GM10847 (cell line): Measurements from ENCODE around the gene DICER1.

ENCODE experiments used
- POLR2A ChIP-seq: IDR thresholded peaks from 2 replicates; pipeline ENCODE4 v1.6.1; 2011; ENCODE audit not compliant: insufficient read length; ENCODE audit errors: extremely low read depth

The DICER1 gene

DNA sequence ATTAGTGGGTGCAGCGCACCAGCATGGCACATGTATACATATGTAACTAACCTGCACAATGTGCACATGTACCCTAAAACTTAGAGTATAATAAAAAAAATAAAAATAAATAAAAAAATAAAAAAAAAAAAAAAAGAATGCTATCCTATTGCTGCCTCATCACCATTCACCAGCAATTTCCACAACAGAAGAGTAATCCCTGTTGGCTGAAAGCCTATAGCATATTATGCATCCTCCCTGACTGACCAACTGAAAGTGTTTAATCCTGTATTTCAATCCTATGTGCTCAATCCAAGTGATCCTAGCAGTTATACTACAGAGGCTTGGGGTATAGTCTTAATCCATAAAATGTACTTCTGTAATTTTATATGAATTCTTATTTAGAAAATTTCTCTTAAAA, 18.5 kb downstream of the DICER1 start:
- TF ChIP-seq POLR2A: no peak

DNA sequence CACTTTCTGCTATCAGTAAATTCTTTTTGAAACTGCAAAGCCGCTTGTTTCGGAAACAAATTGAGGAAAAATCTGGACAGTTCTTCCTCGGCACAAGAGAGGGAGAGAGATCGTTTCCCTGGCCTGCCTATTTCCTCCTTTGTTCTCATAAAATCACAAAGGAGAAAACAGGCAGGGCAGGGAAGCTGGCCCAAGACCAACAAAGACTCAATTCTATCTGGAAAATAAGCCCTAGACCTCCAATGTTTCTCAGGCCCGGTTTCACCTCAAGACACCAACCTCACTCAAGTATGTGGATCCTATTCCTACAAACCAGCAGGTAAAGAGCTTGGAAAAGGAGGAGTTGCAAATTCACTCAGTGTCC, 19.5 kb downstream of the DICER1 start:
- no peak for TF ChIP-seq POLR2A

DNA sequence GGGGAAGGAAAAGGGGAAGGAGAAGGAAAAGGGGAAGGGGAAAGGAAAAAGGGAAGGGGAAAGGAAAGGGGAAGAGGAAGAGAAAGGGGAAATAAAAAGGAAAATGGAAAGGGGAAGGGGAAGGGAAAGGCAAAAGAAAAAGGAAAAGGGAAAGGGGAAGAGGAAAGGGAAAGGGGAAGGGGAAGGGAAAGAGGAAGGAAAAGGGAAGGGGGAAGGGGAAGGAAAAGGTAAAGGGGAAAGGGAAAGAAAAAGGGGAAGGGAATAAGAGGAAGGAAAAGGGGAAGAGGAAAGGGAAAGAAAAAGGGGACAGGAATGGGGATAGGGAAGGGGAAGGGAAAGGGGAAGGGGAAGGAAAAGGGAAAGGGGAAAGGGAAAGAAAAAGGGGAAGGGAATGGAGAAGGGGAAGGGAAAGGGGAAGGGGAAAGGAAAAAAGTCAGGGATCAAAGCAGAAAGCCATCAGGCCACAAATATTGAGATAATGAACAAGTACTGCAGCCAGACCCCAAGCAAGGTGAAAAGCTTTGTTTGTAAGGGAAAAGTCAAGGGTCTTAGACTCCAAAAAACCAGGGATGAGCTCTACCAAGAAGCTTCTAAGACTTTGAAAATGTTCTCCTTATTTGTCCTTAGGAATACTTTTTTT, 20.0 kb downstream of the DICER1 start:
- TF ChIP-seq POLR2A: no peak

DNA sequence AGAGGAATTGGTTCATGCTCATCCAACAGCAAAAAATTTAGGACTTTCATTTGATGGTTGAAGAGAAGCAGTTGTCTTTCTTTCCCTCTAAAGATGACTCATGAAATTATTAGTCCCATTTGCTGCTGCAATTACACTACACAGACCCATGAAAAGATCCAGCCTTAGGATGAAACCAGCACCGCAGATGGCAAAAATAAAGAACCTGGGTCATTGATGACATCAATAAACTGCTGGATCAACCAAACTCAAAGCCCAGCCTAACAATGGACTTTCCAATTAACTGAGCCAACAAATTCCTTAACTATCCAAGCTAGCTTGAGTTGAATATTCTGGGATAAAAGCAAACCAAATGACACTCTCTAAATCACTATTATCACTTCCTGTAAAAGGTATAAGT, 20.7 kb downstream of the DICER1 start:
- TF ChIP-seq POLR2A: no peak

DNA sequence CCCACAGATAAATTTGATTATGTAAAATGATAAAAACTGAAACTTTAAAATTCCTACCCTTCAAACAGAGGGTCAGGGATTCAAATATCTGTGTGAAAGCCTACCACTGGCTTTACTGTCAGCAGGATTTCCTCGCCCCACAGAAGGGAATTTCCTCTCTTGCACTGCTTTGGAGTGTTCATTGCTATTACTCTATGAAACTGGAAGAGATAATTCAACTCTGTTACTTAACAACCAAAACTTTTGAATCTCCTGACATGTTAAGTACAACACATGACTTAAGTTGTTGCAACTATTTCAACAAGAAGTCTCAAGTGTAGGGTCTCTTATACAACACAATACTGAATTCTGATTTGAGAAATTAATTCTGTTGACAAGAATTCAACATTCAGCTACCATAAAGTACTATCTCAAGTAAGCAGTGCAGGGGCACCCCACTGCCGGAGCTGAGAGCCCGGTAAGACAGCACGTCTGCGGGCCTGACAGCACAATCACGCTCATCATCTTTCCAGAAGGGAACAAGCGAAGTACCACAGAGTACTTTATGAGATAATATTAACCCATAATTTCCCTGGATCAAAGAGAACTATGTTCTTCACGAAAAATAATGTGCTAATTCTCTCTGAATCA, 22.9 kb downstream of the DICER1 start:
- no peak for TF ChIP-seq POLR2A

DNA sequence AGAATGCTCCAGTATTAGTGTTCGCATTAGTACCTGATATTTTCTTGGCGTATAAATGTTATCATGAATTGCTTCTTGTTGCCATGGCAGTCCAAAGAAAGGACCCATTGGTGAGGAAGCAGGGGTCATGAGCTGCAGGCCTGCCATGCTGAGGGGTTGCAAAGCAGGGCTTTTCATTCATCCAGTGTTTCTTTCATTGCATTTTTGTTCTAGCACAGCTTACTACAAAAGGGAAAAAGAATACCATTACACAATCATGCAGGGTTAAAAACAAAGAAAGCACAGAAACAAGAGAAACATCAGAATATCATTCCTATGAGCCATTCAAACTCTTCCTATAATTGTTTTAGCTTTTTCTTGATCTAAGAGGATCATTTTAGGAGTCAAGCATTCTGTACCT, 24.0 kb downstream of the DICER1 start:
- TF ChIP-seq POLR2A: no peak

DNA sequence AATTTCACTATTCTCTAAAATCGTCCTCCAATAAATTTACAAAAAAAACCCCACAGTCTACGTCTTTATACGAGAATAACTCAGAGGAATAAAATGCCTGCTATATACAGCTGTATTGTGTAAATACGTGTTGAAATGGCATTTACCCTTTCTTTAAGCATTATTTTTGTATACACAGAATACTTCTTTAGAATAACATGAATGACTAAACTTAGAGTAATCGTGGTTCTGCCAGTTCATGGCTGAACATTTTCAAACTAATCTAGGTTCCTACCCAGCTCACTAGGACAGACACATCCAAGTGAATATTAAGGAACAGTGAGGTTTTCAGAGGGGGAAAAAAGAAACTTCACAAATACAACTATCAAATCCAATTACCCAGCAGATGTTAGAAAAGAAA, 24.6 kb downstream of the DICER1 start:
- no peak for TF ChIP-seq POLR2A

DNA sequence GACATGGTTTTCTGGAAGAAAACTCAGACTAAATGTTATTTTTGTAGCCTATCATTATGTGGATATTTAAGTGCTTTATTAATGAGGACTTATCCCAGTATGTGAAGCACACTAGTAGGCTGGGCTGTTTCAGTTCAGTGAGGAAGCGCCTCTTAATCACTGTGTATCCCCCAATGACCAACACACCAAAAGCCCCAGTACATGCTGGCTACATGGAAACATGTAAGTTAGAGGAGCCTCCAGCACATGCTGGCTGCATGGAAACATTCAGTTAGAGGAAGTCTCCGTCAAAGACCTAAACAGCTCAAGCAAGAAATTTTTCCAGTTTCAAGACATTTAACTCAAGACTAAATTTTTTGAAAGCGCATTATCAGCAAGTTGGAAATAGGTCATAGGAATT, 26.8 kb downstream of the DICER1 start:
- TF ChIP-seq POLR2A: no peak

DNA sequence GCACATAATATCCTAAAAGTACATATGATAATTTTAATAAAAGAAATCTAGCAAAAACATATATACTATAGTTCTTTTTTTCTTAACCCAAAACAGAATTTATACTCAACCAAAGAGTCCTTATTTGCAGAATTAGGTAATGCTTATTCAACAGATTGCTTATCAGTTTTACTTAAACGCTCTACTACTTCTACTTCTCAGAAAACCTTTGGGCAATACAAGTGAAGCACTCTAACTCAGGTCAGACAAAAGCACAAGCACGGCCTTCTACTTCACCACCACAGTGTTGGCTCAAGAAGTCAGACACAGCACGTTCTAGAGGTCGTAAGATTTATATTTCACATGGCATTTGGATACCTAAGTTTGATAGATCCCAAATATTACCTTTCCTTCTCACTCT, 29.2 kb downstream of the DICER1 start:
- no peak for TF ChIP-seq POLR2A

DNA sequence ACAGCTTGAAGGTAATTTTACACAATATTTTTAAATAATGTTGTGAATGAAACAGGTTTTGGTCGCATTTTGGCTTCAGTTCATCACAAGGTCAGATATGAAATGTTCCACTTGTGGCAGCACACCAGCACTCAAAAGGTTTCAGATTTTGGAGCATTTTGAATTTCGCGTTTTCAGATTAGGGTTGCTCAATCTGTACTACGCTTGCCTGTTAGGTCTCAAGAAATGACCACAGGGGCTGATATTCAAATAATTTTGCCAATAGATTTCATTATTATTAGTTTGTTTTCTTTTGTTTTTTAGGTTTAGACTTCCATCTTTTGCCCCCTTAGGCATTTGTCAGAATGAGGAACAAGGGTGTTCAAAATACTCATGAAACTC, 29.8 kb downstream of the DICER1 start:
- no peak for TF ChIP-seq POLR2A

DNA sequence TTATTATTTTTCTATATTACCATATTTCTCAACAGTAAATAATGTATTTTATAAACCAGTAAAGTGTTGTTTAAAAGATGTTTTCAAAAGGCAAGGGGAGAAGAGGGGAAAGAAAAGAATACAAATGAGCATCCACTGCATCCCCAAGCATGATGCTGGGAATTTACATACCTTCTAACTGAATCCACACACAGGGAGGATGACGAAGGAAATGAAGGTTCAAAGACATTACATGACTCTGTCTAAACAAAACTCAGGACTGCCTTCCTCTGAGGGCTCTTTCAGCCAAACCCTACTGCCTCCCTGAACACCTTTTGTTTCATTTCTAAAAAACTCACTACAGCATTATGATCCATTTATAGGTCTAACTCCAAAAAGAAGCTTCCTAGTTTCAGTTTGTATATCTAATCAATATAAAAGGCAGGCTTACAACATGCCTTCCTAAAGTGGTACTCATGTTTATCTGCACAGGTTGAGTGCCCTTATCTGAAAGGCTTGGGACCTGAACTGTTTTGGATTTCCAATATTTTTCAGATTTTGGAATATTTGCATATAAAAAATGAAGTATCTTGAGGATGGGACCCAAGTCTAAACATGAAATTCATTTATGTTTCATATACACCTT, 30.3 kb downstream of the DICER1 start:
- no peak for TF ChIP-seq POLR2A

DNA sequence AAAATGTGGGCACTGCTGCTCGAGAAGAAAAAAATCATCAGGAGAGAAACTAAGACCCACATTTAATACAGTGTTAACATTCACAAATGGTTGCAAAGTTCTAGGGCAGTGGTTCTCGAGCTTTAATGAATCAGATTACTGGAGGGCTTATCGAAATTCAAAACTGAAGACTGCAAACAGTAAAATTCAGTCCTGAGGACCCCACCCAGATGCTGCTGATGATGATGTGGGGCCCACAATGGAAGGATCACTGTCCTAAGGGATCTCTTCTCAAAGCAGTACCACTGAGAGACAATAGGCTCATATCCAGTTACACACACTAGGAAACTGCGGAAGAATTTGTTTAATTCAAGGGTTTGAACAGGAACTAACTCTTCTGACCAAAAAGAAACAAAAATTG, 31.4 kb downstream of the DICER1 start:
- TF ChIP-seq POLR2A: no peak

DNA sequence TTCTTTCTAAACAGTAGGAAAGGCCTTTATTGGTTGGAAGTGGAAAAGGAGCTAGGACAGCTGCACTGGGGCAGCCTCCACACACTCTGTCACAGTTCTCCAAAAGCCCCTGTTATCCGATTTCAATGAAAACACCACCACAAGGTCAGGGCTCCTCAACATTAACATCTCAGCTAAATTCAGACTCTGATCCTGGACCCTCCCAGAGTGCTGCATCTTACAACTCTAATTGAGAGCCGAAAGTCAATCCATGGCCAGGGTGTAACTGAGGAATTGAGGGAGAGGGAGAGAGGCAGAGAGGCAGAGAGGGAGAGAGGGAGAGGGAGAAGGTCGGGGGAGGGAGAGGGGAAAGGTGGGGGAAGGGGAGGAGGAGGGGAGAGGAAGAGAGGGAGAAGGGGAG, 32.1 kb downstream of the DICER1 start:
- no peak for TF ChIP-seq POLR2A

DNA sequence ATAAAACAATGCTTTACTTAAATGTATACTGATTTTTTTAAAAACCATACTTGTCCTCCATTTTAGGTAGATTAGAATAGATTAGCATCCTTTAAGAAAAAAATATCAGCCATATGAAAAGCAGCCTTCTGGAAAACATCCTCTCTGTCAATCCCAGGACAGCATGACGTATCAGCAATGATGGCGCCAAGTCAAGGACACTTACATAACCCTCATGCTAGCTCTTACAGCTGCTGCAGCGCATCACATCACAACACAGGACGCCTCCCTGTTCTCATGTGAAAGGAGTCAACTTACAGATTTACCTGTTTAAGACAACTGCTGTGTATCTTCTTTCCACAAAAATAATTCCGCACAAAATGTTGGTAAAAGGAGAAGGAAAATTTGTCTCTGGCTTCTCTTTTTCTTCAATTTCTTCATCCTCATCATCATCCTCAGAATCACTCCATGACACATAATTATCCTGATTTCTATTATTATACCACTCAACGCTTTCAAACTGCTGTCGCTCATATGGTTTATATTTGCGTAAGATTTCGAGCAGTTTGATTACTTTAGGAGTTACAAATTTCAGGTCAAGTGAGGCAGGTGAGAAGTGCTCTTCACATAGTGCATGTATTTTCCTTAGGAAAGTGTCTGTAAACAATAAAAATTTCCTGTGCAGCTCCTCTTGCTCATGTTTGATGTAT, 33.3 kb downstream of the DICER1 start:
- TF ChIP-seq POLR2A: no peak

DNA sequence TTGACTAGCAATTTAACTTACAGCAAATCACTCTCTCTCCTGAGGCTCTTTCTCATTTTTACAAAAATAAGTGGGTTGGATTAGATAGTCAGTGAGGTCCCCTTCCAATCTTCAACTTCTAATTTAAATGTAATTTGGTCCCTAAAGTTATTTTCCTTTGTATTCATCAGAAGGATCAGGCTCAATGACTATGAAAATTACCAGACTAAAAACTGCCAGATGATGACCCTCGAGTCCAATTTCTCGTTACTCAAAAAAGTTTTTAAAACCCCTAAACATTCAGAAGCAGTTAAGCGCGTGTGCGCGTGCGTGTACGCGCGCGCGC, 34.7 kb downstream of the DICER1 start:
- no peak for TF ChIP-seq POLR2A

DNA sequence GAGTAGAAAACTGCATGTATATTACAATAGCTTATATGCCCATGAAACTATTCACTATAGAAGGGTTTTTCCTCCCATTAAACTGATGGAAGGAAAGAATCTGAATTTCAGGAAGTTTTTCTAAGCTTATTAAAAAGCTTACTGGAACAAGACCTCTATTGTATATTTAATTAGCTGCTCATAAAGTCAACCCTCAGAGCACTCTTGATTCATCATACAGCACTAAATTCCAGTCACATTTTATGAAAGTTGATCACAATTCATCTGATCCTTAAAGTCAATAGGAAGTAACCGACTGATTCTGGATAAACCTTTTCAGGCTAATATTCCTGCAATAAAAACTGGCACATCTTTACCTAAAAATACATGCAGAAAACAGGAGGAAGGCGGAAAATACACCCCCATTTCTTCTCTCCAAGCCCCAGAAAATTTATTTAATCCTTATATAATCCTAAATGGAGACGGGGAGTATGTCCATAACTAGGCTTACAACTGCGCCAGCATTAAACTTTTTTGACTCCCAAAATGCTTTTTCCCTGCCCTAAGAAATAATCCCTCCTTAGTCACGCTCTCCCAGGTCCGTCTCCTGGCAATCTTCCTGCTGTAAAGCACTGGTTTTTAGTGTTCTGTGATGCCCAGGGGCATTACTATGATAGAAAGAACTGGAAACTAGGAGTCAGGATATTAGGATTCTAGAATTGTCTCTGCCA, 35.3 kb downstream of the DICER1 start:
- TF ChIP-seq POLR2A: no peak

DNA sequence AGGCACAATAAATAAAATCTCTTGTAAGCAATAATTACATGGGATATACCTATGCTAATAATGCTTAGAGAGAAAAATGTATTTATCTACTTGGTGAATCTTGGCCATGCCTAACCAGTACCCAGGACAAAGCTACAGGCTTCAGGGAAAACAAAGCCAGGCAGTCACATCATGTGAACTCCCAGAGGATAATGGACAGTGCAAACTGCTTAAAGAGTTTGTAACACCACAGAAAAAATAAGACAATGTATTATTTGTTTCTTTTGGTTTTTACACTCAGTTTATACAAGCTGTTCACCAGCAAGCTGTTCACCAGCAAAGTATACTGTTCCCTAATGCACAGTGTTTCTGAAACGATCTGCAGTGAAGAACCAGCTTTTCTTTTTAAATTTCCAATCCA, 38.0 kb downstream of the DICER1 start:
- TF ChIP-seq POLR2A: no peak
